Subcutaneous abdominal adipose tissue (tissue), 5 donors: Measurements from ENCODE around the gene FBXL14.
A peak's percentile ranks its signal among the peaks of the same experiment; 100 is the strongest.

Source experiments
- H3K27ac ChIP-seq: one replicate; pipeline ENCODE4 v1.7.0; 2013; ENCODE audit warnings: low read depth, mild to moderate bottlenecking, inconsistent platforms, low read length, moderate library complexity
- H3K27me3 ChIP-seq, 5 donors: one replicate each; pipeline ENCODE4 v1.7.0; 2013; ENCODE audit warnings: low read length in 5 of 5, inconsistent platforms in 1 of 5; ENCODE audit not compliant: control insufficient read depth in 5 of 5, insufficient read depth in 4 of 5
- H3K36me3 ChIP-seq, 5 donors: one replicate each; pipeline ENCODE4 v1.7.0; 2013; ENCODE audit warnings: low read length in 5 of 5; ENCODE audit not compliant: control insufficient read depth in 5 of 5, insufficient read depth in 5 of 5
- H3K4me1 ChIP-seq, 5 donors: one replicate each; pipeline ENCODE4 v1.7.0; 2013; ENCODE audit warnings: low read length in 5 of 5, mild to moderate bottlenecking in 3 of 5, moderate library complexity in 1 of 5; ENCODE audit not compliant: control insufficient read depth in 5 of 5, insufficient read depth in 5 of 5
- H3K4me3 ChIP-seq, 5 donors: one replicate each; pipeline ENCODE4 v1.7.0; 2013; ENCODE audit warnings: low read length in 5 of 5, low read depth in 1 of 5
- H3K9ac ChIP-seq, 5 donors: one replicate each; pipeline ENCODE4 v1.7.0; 2013; ENCODE audit warnings: low read length in 5 of 5, mild to moderate bottlenecking in 4 of 5, moderate library complexity in 3 of 5
- H3K9me3 ChIP-seq, 5 donors: one replicate each; pipeline ENCODE4 v1.7.0; 2013; ENCODE audit warnings: low read length in 5 of 5; ENCODE audit not compliant: control insufficient read depth in 5 of 5
- donor health status: healthy.
- donor health status: healthy.
- donor health status: healthy.
- donor health status: healthy.
- donor health status: healthy.

FBXL14 gene

GRCh38 chr12:1539135-1539534, 55.2 kb downstream of the FBXL14 start:
- Histone ChIP-seq H3K9ac (no peak overlapping the region), H3K27ac (no peak overlapping the region), H3K4me1 (no peaks in the 10 kb centered on the region), H3K9me3 (peaks cover 0 to 12% (median 0%) of the 10 kb centered on the region in 5 donors), H3K4me3 (no peak overlapping the region), H3K27me3 (peaks cover 0 to 21% (median 0%) of the 10 kb centered on the region in 5 donors), H3K36me3 (no peaks in the 10 kb centered on the region)

GRCh38 chr12:1536817-1537216, 57.6 kb downstream of the FBXL14 start:
- Histone ChIP-seq H3K4me1 (peaks cover 0 to 12% (median 0%) of the 10 kb centered on the region in 5 donors), H3K27me3 (peaks cover 4 to 29% (median 15%) of the 10 kb centered on the region in 5 donors), H3K36me3 (no peaks in the 10 kb centered on the region), H3K4me3 (no peak overlapping the region), H3K9me3 (peaks cover 0 to 6% (median 0%) of the 10 kb centered on the region in 5 donors), H3K27ac (no peak overlapping the region), H3K9ac (no peak overlapping the region)

- Histone ChIP-seq H3K27ac (no peak overlapping the region), H3K4me3 (no peak overlapping the region), H3K9ac (no peak overlapping the region), H3K36me3 (no peaks in the 10 kb centered on the region), H3K4me1 (peaks cover 0 to 24% (median 8%) of the 10 kb centered on the region in 5 donors), H3K9me3 (peaks cover 0 to 6% (median 0%) of the 10 kb centered on the region in 5 donors), H3K27me3 (peaks cover 10 to 34% (median 22%) of the 10 kb centered on the region in 5 donors)
These were observed 59.6 kb downstream of the FBXL14 start for GRCh38 chr12:1534748-1535147.

GRCh38 chr12:1533602-1534304, 60.6 kb downstream of the FBXL14 start:
- Histone ChIP-seq H3K9ac (no peak overlapping the region), H3K27me3 (peaks cover 14 to 38% (median 25%) of the 10 kb centered on the region in 5 donors), H3K4me3 (peak overlapping the region in 2 of 5 donors; percentile 5 to 27), H3K4me1 (peaks cover 0 to 29% (median 10%) of the 10 kb centered on the region in 5 donors), H3K9me3 (peaks cover 0 to 6% (median 0%) of the 10 kb centered on the region in 5 donors), H3K36me3 (no peaks in the 10 kb centered on the region), H3K27ac (no peak overlapping the region)

- peaks cover 0 to 29% (median 10%) of the 10 kb centered on the region in 5 donors for H3K4me1 ChIP-seq
- peaks cover 14 to 38% (median 26%) of the 10 kb centered on the region in 5 donors for H3K27me3 ChIP-seq
- peaks cover 0 to 6% (median 0%) of the 10 kb centered on the region in 5 donors for H3K9me3 ChIP-seq
- H3K27ac ChIP-seq = no peak overlapping the region
- H3K4me3 ChIP-seq = peak overlapping the region in 2 of 5 donors; percentile 5 to 27
- H3K9ac ChIP-seq = no peak overlapping the region
- H3K36me3 ChIP-seq = no peaks in the 10 kb centered on the region
These were observed 61.2 kb downstream of the FBXL14 start for GRCh38 chr12:1533205-1533601.

GRCh38 chr12:1532375-1533165, 61.8 kb downstream of the FBXL14 start:
- no peak overlapping the region for H3K27ac ChIP-seq
- no peaks in the 10 kb centered on the region for H3K9me3 ChIP-seq
- no peak overlapping the region for H3K4me3 ChIP-seq
- no peak overlapping the region for H3K9ac ChIP-seq
- H3K27me3 ChIP-seq = peaks cover 14 to 38% (median 31%) of the 10 kb centered on the region in 5 donors
- peaks cover 0 to 29% (median 10%) of the 10 kb centered on the region in 5 donors for H3K4me1 ChIP-seq
- no peaks in the 10 kb centered on the region for H3K36me3 ChIP-seq

GRCh38 chr12:1531654-1532374, 62.6 kb downstream of the FBXL14 start:
- Histone ChIP-seq H3K9me3 (no peaks in the 10 kb centered on the region), H3K4me1 (peaks cover 0 to 29% (median 10%) of the 10 kb centered on the region in 5 donors), H3K27ac (no peak overlapping the region), H3K27me3 (peaks cover 14 to 42% (median 32%) of the 10 kb centered on the region in 5 donors), H3K9ac (peak overlapping the region in 2 of 5 donors; percentile 30 to 59), H3K4me3 (peak overlapping the region in 3 of 5 donors; percentile 53 to 69 (median 60)), H3K36me3 (no peaks in the 10 kb centered on the region)

GRCh38 chr12:1531153-1531653, 63.2 kb downstream of the FBXL14 start:
- H3K36me3 ChIP-seq = no peaks in the 10 kb centered on the region
- peaks cover 0 to 29% (median 10%) of the 10 kb centered on the region in 5 donors for H3K4me1 ChIP-seq
- H3K27me3 ChIP-seq = peaks cover 14 to 42% (median 27%) of the 10 kb centered on the region in 5 donors
- peak overlapping the region in 4 of 5 donors; percentile 53 to 69 (median 58) for H3K4me3 ChIP-seq
- no peaks in the 10 kb centered on the region for H3K9me3 ChIP-seq
- H3K27ac ChIP-seq = no peak overlapping the region
- peak overlapping the region in 2 of 5 donors; percentile 30 to 59 for H3K9ac ChIP-seq

GRCh38 chr12:1530592-1531152, 63.7 kb downstream of the FBXL14 start:
- no peak overlapping the region for H3K27ac ChIP-seq

More at GRCh38 chr12:1530592-1531152, 63.7 kb downstream of the FBXL14 start:
- Histone ChIP-seq H3K4me3 (peak overlapping the region in 4 of 5 donors; percentile 53 to 69 (median 58)), H3K36me3 (no peaks in the 10 kb centered on the region), H3K4me1 (peaks cover 0 to 29% (median 10%) of the 10 kb centered on the region in 5 donors), H3K9ac (no peak overlapping the region), H3K9me3 (no peaks in the 10 kb centered on the region), H3K27me3 (peaks cover 14 to 46% (median 26%) of the 10 kb centered on the region in 5 donors)
